GM20000 (cell line): ENCODE measurements around the gene KTI12.

ENCODE experiments used
- DNase-seq: peaks from one replicate; pipeline ENCODE4 v3.0.0; 2012; ENCODE audit warnings: low spot score
- CTCF ChIP-seq: IDR thresholded peaks from 2 replicates; pipeline ENCODE4 v1.5.1; 2012; ENCODE audit warnings: mild to moderate bottlenecking, control low read depth; ENCODE audit errors: extremely low read depth, missing control alignments

Gene KTI12

GRCh38 chr1:52059888-52060287 lies 26.3 kb upstream of the KTI12 start:
- DNase-seq = no peak
- TF ChIP-seq CTCF = no peak

GRCh38 chr1:52059321-52059720 lies 25.7 kb upstream of the KTI12 start:
- no peak for DNase-seq
- no peak for TF ChIP-seq CTCF

GRCh38 chr1:52057876-52058415 lies 24.3 kb upstream of the KTI12 start:
- DNase-seq = no peak
- TF ChIP-seq CTCF = no peak

- no peak for TF ChIP-seq CTCF
- DNase-seq = no peak
Measured at GRCh38 chr1:52057255-52057654, 23.6 kb upstream of the KTI12 start.

- TF ChIP-seq CTCF = no peak
- no peak for DNase-seq
Measured at GRCh38 chr1:52056937-52057231, 23.3 kb upstream of the KTI12 start.

- peak; percentile 93 for DNase-seq
- TF ChIP-seq CTCF = no peak
Measured at GRCh38 chr1:52056163-52056936, 22.7 kb upstream of the KTI12 start, which contains the start of gene BTF3L4. Gene BTF3L4, plus strand, starts transcription at chr1:52056295. Its CDS starts 3,553 bp downstream, at chr1:52059848.

GRCh38 chr1:52055866-52056162 lies 22.2 kb upstream of the KTI12 start:
- no peak for TF ChIP-seq CTCF
- no peak for DNase-seq
